Activated CD4-positive, alpha-beta T cell treated with anti-CD3 and anti-CD28 coated beads for 48 hours (primary cell): ENCODE measurements around the gene OR4C12.
"Not testable (repeated sequence)": the region's sequence is repeated elsewhere in the genome, so short reads cannot be mapped to it uniquely, and the experiment has no call there.

Source experiments
- DNase-seq: peaks from one replicate; pipeline ENCODE4 v3.0.0-alpha.2; 2020

The OR4C12 gene

GRCh38 chr11:49982435-49982834 is at the start of gene OR4C12:
Gene OR4C12, minus strand, starts transcription at chr11:49982535. Its CDS starts 34 bp downstream, at chr11:49982501.
- DNase-seq, result not testable (repeated sequence)

DNA sequence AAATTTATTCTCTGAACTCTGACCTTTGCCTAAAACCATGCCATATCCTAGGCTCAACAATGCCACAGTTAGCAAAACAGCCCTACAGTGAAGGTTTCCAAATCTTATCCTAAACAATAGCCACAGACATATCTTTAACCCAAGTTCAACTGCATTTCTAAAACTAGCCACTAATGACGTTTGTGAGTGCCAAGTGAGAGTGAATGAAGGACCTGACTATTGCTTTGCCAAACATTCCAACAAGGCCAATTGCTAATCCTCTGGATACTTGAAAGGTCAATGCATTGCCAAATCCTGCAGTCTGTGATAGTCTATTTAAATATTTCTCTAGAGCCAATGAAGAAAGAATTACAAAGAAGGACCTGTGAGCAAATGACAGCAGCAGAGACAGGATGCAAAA is 47.9 kb upstream of the OR4C12 start:
- DNase-seq, result no peak

DNA sequence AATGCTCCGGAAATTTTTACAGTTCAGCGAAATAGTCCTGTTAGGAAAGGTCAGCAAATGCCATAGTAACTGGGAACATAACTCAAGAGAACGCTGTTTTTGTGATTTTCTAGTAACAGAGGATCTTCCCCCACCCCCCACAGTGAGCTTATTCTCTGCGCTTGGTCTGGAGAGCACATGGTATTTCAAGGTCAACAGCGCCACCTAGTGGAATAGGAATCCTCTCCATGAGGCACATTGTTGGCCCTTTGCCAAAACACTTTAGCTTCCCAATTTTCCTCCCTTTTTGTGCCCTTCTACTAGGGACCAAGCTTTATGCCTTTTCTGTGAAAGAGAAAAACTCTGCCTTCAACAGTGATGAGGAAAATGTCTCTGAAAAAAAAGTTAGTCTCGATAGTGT is 13.2 kb upstream of the OR4C12 start:
- DNase-seq, result peak; percentile 56

DNA sequence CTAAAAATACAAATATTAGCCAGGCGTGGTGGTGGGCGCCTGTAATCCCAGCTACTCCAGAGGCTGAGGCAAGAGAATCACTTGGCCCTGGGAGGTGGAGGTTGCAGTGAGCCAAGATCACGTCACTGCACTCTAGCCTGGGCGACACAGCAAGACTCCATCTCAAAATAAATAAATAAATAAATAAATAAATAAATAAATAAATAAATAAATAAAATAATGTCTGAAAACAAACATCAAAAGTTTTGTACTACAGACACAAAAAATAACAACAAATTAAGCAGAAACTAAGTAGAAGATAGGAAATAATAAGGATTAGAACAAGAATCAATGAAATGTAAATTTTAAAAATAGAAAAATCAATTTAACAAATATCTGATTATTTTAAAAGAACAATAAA is 8.9 kb downstream of the OR4C12 start:
- not testable (repeated sequence) for DNase-seq

- DNase-seq, result no peak
Observed at GRCh38 chr11:49952091-49952490, 30.2 kb downstream of the OR4C12 start, which contains the start of gene OR4C13. Gene OR4C13, plus strand, starts transcription at chr11:49952391. Its CDS starts 32 bp downstream, at chr11:49952423.

GRCh38 chr11:49948701-49949100 is 33.6 kb downstream of the OR4C12 start:
- DNase-seq, result not testable (repeated sequence)
